Activated CD8-positive, alpha-beta memory T cell treated with anti-CD3 and anti-CD28 coated beads, Interleukin-2, amount 50 U/mL, for 48 hours (primary cell): Measurements from ENCODE around the gene AFAP1L1.
"Not testable (repeated sequence)": the region's sequence is repeated elsewhere in the genome, so short reads cannot be mapped to it uniquely, and the experiment has no call there.

ENCODE experiments used
- DNase-seq: peaks from one replicate; pipeline ENCODE4 v3.0.0-alpha.2; 2020

The AFAP1L1 gene

DNA sequence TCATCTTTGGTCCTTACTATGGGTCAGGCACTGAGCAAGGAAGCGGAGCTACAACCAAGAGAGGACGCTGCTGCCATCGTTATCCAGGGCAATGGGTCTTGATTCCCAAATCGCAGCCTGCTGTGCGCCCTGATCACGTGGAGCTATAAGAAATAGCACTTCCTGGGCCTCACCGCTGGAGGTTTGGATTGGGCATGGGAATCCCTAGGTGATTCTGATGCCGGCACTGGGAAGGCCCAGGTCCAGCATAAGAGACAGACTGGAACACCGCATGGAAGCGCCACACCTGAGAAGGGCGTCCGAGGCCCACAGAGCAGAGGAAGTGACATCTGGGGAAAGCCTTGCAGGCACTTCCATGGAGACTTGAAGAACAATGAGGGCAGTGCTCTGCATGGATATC, 104.4 kb downstream of the AFAP1L1 start:
- no peak for DNase-seq

DNA sequence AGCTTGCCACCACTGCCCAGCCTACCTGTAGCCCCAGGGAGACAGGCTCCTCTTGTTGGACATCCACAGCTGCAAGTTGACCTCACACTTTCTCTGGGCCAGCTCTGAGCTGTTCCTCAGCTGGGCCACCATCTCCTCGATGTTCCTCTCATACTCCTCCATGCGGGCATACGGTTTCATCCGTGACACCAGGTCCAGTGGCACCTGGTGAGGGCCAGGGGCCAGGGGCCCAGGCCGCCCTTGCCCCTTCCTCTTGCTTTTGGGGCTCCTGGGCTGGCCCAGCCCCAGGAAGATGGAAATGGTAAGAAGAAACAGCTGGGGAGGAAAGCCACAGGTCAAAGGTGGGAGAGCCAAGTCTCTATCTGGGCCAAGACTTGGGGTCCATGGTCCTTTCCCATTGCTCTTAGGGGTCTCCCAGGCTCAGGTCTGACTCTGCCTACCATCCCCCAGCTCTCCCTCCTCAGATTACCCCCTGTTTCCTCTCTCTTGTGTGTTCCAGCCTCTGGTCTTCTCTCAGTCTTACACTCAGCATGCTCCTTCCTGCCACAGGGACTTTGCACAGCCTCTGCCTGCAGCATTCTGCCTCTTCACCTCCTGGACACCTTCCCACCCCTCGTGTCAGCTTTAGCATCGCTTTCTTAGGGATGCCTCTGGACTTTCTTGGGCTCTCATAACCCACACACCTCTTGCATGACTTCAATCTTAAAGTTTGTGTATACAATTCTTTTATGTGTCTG, 105.2 kb downstream of the AFAP1L1 start:
- no peak for DNase-seq

DNA sequence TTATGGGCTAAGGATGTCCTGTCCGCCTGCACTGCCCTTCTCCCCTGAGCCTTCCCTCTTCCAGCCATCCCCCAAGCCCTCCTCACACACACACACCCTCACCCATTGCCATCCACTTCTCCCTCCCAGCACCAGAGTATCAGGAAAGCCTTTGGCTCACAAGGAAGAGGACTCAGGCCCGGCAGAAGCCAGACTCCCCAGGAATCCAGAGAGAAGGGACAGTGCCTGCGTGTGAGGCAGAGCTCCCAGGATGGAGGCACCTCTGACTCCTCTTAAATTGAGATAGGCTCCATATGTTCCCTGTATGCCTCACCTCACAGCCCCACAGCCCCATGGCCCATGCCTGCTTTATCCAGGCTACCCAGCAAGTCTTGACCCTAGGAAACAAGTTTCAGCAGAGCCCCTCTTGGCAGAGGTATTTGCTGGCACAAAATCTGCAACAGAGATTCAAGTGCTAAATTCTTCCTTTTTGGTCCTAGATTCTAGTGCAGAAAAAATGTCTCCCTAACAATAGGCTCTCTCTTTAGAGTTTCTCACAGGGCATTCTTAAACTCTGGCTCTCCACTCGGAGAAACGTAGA, 106.7 kb downstream of the AFAP1L1 start:
- no peak for DNase-seq

DNA sequence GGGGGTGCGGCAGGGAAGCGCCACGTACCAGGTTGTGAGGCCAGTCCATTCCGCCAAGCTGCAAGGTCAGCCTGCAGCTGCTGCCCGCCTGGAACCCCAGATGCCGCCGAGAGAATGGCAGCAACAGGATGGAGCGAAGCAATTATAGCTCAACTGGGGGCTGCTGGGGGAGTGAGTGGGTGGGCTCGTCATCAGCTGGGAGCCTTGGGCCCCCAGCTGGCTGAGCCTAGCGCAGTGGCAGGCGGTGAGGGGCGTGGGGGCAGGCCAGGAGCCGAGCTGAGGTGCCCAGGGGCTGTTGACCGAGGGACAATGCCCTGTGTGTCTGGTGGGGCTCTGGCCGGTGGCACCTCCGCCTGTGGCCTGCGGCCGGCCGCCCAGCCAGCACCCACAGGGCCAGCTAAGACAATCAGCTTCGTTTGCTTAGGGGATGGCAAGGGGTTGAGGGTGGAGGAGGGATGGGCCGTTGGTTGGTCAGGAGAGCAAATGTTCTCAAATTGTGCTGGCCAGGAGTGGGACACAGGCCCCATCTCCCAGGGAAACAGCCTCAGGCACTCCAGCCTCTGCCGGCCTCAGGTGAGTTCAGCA, 107.6 kb downstream of the AFAP1L1 start, which contains the start of gene IL17B:
Gene IL17B, minus strand, starts transcription at position 116 of the 585 bp plus-strand sequence. Its CDS starts 67 bp downstream, at position 49.
- DNase-seq, result no peak

DNA sequence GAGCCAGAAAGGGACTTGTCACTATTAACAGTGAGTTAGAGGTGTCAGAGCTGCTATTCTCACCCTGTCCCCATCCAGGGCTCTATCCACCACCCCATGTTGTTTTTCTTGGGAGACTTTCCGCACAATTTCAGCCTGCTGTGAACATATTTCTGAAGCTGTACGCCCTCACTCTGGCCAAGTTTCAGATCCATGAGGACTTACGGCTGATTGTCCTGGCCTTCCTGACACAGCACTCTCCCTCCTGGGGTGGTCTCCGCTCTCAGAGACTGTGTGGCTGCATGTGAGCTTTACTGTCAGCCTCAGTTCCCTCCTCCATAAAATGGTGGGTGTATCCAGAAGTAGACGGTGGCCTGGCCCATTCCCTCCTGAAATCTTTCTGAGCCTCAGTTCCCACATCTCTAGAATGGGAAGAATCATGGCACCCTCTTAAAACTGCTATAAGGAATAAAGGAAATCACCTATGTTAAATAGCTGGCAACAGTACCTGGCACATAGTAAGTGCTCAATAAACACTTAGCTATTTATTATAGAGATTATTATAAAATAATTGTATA, 108.2 kb downstream of the AFAP1L1 start:
- no peak for DNase-seq

DNA sequence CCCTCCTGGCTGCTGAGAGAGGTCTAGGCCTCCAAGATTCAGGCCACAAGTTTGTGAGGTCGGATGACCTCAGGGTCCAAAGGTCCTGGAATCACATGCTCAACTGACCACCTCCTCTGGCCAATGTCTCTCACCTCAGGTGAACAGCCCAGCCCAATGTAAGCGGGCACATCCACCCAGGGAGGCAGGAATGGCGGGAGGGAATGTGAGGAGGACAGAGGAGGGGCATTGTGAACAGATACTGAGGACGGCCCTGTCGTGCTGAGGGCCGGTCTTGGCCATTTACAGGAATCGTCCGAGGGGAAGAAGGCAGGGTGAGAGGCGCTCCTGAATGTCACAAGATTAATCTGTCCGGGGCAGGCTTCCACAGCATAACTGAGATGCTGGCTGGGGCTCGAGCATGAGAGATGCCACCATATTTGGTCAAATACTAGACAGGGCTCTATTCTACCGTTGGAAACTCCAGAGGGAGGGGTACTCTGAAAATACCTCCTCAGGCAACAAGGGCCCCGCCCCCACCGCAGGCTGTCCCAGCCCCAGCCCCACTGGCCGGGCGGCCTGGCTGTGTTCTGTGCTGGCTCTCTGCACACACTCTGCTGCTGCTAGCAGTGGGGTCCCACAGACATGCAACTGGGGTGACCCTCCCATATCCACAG, 108.9 kb downstream of the AFAP1L1 start:
- DNase-seq, result no peak

DNA sequence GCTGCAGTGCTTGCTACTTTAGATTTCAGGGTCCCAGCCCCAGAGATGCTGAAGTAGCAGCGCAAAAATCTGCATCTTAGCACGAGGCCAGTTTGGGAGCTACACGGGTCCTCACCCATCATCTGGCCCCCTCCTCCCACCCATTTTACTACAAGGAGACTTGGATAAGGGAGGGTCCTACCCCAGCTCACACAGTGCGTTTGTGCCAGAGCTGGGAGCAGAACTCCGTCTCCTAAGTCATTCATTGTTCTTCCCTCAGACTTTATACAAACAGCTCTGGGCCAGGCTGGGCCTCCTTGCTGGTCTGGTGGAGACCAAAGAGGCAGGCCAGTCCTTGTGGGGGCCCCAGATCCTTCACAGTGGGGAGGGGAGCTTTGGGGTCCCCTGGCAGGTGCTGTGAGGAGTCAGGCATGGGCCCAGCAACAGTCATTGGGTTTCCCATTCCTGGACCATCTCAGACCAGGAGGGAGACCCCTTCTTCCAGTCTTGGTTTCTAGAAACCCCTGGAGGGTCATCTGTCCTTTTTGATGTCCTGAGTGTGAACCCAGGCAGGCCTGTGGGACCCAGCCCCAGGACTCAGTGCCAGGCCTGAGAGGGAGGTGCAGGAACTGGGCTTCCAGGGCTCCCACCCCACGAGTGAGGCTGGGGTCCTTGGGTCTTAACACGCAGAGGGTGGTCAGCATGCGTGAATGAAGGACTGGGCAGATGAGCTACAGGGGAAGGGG, 109.8 kb downstream of the AFAP1L1 start:
- DNase-seq, result no peak

DNA sequence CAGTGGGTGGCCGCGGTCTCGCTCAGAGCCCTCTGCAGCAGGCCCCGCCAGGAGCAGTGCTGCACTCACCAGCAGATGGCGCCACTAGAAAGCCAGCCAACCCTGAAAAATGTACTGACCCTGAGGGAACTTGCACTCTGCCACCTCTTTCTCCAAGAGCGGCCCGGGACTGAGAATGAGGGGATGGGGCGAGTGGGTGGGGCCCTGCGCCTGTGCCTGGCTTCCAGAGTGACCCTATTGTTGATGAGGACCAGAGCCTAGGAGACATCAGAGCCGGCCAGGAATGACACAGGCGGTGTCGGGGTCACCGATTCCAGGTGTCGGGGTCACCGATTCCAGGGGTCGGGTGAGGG, 110.3 kb downstream of the AFAP1L1 start:
- DNase-seq, result peak; percentile 91

DNA sequence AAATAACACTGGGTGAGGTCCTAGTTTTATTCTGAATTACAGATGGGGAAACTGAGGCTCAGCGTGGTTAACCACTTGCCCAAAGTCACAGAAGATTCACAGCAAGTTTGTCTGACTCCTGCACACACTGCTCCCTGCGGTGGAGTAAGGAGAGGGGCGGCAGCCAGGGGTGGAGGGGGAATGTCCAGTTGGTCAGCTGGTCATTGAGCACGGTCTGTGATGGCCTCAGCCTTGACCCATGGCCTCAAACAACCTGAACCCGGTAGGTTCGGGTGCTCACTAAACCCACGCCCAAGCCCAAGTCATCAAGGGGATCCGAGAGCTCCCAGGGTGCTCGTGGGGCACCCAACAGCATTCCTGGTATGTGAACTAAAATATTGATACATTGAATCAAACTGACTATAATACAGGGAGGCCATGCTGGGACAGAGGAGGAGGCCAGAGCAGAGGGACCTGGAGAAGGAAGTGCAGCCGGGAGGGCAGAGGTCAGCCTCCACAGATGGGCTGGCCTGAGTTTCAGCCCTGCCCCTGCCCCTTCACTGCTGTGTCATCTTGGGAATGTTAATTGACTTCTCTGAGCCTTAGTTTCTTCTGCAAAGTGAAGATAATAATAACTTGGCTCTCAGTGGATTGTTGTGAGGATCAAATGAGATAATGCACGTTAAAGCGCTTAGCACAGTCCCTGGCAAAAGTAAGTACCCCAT, 111.0 kb downstream of the AFAP1L1 start:
- DNase-seq, result no peak

DNA sequence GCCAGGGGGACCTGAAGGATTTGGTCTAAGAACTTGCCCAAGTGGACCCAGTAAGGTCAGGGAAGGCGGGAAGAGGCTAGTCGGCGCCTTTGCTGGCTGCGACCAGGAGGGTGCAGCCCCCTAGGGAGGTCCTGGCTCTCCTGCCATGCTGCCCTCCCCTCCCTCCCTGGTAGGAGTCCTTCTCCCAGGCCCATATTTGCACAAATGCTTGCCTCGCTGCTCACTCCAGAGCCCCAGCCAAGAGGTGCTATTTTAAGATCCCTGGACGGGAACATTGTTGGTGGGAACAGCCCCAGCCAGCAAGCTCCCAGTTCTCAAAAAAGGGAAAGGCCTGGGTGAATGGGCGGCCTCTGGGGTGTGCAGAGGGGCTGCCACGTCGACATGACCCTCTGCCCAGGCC, 111.7 kb downstream of the AFAP1L1 start:
- DNase-seq, result no peak

DNA sequence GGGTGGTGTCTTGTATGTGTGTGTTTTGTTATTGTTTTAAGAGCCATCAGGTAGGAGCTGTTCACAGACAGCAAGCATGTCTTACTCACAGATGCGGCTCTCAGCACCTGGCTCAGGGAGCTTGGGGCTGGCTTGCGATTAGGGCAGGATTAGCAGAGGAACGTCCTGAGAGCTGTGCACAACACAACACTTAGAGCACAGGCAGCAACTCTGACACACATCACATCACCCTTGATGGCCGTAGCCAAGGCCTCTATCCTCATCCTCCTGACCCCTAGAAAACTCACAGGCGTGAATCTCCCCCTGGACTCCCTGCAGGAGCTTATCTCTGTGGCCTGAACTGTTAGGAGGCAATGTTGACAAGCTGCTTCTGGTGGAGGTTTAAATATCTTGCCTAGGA, 114.5 kb downstream of the AFAP1L1 start:
- no peak for DNase-seq

DNA sequence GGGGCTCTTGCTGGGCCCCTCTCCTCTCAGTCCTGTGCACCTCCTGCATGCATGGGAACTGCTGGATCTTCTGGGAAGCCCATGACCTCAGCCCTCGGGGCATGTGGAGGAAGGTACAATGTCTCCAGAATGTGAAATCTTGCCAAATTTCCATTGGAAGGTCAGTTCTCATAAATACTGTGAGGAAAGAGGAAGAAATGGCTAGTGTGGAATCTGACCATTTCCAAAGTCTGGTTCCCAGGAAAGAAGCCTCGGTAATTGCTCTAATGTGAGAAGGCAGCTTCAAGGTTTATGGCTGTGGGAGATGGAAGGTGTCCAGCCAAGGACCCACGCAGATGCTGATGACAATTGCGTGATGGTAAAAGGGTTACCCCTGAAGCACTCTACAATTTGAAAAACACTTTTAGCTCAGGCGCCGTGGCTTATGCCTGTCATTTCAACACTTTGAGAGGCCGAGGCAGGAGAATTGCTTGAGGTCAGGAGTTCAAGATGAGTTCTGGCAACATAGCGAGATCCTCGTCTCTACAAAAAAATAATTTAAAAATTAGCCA, 115.5 kb downstream of the AFAP1L1 start:
- DNase-seq, result no peak

DNA sequence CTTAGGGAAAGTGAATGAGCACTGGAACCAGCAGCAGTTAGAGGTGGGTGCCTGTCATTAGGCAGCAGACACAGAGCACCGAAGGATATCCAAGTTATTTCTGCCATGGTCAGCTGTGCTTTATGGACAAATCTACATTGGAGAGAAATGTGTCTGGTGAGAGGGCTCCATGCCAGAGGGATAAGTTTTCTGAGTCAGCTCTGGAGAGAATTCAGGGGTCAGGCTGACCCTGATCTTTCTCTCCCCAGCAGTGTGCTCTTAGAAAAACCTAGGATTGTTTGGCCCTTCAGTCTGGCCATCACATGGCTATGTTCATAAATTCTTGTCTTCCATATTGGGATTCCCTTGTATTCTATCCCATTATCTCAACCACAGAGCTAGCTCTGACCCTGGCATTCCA, 116.3 kb downstream of the AFAP1L1 start:
- no peak for DNase-seq

DNA sequence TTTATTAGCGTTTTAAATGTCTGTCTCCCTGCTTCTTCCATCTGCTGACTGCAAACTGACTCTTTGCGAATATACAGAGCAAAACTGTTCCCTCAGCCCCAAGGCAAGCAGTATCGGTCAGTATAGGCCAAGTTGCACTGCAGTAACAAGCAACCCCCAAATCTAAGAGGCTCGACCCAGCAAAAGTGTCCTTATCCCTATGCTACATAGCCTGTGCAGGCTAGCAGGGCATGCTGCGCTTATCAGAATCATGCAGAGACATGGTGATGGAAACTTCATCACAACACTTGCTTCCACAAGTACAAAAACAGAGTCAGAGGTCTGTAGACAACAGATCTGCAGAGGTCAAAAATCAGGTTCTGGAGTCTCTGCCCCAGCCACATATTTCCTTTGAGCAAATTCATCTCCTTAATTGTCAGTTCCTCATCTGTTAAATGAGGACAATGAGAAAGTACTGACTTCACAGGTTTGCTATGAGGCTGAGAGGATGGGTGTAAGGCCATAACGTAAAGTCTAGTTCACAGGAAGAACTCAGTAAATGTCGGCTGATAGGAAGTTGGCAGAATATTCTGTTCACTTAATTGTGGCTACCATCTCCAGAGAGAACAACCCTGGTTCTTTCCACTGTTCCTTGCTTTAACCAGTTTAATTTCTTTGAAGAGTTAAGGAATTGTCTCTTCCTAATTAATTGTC, 117.0 kb downstream of the AFAP1L1 start:
- DNase-seq, result no peak

DNA sequence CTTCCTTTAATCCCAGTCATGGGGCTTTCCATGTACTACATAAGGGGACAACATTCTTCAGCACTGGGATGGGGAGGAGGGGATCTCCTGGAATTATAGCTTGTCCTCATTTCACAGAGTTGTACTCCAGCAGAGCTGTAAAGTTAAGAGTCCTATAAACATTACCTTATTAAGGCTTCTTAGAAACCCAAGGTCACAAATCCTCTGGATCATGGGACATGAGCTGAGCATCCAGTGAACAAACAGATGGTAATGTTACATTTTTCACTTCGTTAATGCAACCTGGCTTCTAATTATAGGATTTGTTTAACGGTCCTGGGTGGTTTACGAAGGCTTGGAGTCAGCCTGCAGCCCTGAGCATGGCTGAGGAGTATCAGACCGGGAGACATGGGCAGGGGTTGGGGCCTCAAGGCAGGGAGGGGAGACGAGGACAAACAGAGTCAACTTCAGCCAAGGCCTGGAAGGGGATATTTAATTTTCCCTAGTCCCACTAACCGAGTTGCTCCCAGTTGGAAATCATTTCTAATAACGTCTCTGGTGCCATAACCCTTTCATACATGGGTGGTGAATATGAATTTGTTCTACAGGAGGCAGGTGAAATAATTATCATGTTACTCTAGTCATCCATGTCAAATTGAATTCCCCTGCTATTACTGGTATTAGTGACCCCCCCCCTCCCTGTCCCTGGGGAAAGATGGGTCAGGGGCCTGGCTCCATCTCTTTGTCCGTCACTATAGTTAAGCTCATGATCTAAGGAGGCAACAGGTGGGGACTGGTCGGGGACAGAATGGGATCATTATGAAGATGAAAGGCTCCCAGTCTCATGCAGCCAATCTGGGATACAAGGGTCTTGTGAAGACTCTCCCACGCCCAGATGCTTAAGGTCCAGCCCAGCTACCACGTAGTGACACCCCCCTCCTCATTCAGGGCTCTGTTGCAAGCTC, 118.2 kb downstream of the AFAP1L1 start:
- DNase-seq, result no peak

DNA sequence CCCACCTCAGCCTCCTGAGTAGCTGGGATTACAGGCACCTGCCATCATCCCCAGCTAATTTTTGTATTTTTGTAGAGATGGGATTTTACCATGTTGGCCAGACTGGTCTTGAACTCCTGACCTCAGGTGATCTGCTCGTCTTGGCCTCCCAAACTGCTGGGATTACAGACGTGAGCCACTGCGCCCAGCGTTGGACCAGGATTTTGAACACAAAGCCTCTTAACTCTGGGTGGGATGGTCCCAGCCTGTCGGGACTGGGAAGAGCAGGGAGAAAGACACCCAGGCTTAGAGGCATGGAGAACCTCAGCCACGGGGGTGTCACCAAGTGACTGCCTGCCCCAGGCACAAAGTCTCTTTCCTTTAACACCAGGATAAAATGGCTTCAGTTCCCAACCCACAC, 119.4 kb downstream of the AFAP1L1 start:
- DNase-seq, result not testable (repeated sequence)
